NCI-H1930 (cell line): Measurements from ENCODE around the gene CALY.
A peak's percentile ranks its signal among the peaks of the same experiment; 100 is the strongest.
"Not testable (repeated sequence)": the region's sequence is repeated elsewhere in the genome, so short reads cannot be mapped to it uniquely, and the experiment has no call there.

Source experiments
- DNase-seq, 2 experiments: peaks; one replicate each; lab custom pipeline; 2025; lab: John Stamatoyannopoulos, UW

Gene CALY

GRCh38 chr10:133336577-133337369, at the start of gene CALY:
Gene CALY (minus strand): TSS chr10:133336896. CDS start chr10:133328989, 7,907 bp downstream.
- DNase-seq, result peak; percentile 45 to 48

- no peak for DNase-seq
These were observed 48.5 kb upstream of the CALY start for GRCh38 chr10:133385214-133385613.

DNA sequence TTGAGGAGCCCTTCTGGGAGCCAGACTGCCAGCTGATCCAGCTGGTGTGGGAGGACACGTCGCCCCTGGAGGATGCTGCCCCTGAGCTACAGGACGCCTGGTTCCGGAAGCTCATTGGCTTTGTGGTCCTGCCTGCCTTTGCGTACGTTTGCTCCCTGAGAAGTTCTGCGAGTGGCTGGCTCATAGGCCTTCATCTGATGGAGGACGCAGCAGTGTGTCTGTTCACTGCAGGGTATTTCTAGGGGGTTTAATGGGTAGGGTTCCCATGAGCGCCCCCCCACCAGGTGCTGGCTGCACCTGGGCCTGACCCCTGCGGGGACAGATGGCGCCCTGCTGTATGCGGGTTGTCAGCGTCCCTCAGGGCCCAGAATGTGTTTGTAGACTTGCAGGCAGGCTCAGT, 47.4 kb upstream of the CALY start:
- DNase-seq, result no peak

- no peak for DNase-seq
These were observed 46.9 kb upstream of the CALY start for GRCh38 chr10:133383551-133383950.

GRCh38 chr10:133381036-133381435, 44.3 kb upstream of the CALY start:
- DNase-seq, result no peak

- DNase-seq, result no peak
These were observed 43.3 kb upstream of the CALY start for GRCh38 chr10:133379801-133380666.

DNA sequence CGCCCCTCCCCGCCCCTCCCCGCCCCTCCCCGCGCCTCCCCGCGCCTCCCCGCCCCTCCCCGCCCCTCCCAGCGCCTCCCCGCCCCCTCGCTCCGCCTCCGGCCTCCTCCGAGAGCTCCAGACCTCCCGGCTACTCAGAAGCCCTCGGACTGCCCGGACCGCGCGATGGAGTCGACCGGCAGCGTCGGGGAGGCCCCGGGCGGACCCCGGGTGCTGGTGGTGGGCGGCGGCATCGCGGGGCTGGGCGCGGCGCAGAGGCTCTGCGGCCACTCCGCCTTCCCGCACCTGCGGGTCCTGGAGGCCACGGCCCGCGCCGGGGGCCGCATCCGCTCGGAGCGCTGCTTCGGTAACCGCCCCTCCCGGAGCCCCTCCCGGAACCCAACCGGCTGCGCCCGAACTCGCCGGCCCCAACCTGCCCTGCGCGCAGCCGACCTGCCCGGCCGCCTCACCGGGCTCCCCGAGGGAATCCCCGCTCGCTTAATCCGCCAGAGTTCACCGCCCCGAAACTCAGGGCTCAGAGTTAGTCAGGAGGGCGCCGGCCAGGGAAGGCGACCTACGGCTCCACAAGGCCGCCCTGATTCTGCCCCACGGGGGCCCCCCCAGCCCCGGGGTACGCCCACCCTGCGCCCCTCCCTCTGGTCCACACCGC, 42.6 kb upstream of the CALY start, which contains the start of gene PAOX:
Gene PAOX, plus strand, starts transcription at position 111 of the 649 bp plus-strand sequence. Its CDS starts 55 bp downstream, at position 166.
- DNase-seq, result peak in 1 of 2 experiments; percentile 27

- DNase-seq, result no peak
These were observed 41.8 kb upstream of the CALY start for GRCh38 chr10:133378251-133379096.

- no peak for DNase-seq
These were observed 41.1 kb upstream of the CALY start for GRCh38 chr10:133377818-133378250.

DNA sequence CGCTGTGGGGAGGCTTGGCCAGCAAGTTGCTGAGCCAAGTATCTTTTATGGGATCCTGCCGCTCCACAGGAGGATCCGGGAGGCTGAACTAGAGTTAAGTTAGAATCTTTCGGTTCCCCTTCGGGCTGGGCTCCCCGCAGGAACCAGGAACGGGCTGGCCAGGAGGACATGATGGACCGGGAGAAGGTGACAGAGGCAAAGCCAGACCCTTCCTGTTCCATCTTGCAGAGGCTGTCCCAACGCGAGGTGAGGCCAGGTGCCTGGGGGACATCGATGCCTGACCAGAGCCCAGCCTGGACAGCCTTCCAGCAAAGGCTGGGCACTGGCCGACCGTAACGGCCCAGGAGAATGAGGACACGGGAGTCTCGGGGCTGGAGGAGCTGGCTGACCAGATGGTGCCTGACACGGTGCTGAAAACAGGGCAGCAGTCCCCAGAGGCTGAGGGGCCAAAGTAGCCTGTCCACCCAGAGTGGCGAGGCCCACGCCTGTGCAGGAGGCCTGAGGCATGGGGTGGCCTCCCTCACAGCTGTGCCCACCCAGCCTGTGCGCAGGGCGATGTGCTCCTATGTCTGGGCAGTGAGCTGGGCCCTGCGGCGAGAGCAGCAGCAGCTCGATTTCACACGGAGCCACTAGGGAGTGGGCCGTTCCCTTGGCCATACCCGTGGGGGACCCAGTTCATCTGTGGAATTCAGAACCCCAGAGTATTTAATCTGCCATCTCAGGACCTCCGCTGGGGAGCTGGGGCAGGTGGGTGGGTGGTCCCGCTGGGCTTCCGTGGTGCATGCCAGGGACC, 40.5 kb upstream of the CALY start:
- no peak for DNase-seq

DNA sequence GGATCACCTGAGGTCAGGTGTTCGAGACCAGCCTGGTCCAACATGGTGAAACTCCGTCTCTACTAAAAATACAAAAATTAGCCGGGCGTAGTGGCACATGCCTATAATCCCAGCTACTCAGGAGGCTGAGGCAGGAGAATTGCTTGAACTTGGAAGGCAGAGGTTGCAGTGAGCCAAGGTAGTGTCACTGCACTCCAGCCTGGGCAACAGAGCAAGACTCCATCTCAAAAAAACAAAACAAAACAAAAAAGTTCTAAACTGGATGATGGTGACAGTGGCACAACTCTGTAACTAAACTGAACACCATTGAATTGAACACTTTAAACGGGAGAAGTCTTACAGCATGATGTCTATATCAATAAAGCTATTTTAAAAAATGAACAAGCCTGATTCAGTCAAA, 39.5 kb upstream of the CALY start:
- DNase-seq, result not testable (repeated sequence)

GRCh38 chr10:133375357-133376115, 38.8 kb upstream of the CALY start:
- DNase-seq, result no peak

DNA sequence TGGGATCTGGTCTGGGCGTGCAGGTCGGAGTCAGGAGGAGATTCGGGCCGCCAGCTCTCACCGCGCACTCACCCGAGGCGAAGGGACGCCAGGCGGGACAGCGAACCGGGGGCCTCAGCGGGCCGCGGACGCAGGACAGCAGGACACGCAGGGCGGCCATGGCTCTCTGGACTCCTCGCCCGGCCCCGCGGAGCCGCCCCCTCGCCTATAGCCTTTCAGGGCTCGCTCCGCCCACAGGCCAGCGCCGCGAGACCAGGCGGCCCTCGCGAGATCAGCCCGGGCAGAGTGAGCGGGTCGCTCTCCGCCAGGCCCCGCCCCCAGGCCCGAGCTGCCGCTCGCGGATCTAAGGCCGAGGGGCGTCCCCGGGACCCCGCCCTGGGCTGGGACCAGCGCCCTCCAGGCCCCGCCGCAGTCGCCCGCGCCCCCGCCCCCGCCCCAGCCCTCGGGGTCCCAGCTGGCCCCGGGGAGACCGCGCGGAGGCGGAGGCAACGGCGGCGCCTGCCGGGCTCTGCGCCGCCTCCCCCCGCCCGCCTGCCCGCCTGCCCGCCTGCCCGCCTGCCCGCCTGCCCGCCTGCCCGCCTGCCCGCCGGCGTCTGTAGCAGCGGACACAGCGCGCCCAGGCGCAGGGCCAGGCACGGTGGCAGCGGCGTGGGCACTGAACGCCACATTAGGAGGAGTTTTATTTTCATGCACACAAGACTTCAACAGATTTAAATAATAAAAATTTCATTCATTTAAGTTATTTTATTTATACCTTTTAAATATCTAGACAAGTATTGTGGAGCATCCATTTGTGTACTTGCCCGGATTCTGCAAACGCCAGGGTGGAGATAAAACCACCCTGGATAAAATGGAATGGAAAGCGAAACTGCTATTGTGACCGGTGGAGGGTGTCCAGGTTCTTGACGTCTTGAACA, 36.7 kb upstream of the CALY start, which contains the start of gene ECHS1:
Gene ECHS1, minus strand, starts transcription at position 181 of the 917 bp plus-strand sequence. Its CDS starts 21 bp downstream, at position 160.
- DNase-seq, result peak; percentile 69 to 85

DNA sequence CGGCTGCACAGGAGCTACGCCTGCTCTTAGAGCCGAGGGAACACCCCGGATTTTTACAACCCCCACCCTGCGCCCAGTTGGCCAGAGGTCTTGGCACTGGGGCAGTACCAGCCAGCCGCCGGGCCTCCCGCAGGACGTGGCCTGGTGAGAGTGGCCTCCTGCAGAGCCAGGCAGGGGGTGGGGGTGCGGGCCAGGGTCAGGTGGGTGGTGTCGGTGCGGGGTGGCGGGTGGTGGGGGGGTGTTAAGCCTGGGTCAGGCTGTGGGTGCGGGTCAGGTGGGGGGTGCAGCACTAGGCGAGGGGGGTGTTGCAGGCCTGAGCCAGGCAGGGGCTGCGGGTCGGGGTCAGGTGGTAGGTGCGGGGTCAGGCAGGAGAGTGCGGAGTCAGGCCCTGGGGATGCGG, 35.8 kb upstream of the CALY start:
- DNase-seq, result no peak

GRCh38 chr10:133370030-133370786, 33.5 kb upstream of the CALY start:
- no peak for DNase-seq

GRCh38 chr10:133368153-133368552, 31.5 kb upstream of the CALY start:
- DNase-seq, result no peak

- not testable (repeated sequence) for DNase-seq
These were observed 30.8 kb upstream of the CALY start for GRCh38 chr10:133367461-133367860.

DNA sequence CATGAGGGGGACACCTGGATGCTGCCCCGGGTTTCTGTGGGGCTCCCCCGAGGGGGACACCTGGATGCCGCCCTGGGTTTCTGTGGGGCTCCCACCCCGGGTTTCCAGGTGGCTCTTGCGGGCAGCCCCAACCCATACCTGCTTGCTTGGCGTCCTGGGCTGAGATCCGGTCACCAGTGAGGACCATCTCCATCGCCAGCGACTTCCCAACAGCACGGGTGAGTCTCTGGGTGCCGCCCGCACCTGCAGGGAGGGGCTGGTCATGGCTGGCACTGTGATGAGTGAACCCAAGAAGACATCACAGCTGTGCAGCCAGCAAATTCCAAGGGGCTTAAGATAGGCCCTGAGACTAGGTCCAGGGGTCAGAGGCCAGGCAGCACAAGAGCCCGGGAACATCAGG, 30.1 kb upstream of the CALY start:
- no peak for DNase-seq
